K562 (cell line): ENCODE measurements around the gene RPS8. TPM values are rescaled to one million over a fixed set of nuclear protein-coding genes. Genes with fewer than 3 reads are reported as not detected.
A peak's percentile ranks its signal among the peaks of the same experiment; 100 is the strongest.

Source experiments
- C11orf30 ChIP-seq: fragments of 450-650 bp; IDR thresholded peaks from 2 replicates; pipeline ENCODE4 v1.6.1; 2016; ENCODE audit warnings: low read depth, mild to moderate bottlenecking
- CBFB ChIP-seq: sonication (generic); formaldehyde crosslinking; IDR thresholded peaks from 2 replicates; pipeline ENCODE4 v1.4.0; 2020; ENCODE audit warnings: mild to moderate bottlenecking, missing genetic modification reagents
- ETS2 ChIP-seq: IDR thresholded peaks from 2 replicates; pipeline ENCODE4 v1.6.1; 2016; ENCODE audit warnings: borderline replicate concordance, missing genetic modification characterization, mild to moderate bottlenecking, moderate library complexity, missing compliant biosample characterization; ENCODE audit not compliant: poor library complexity, severe bottlenecking
- FOXM1 ChIP-seq, 2 experiments: fragments of 450-650 bp in 1 of 2; sonication (generic) in 1 of 2; formaldehyde crosslinking in 1 of 2; IDR thresholded peaks; 2 replicates each; pipeline versions ENCODE4 v1.6.1 to v1.9.0; 2017 to 2022; ENCODE audit warnings: low read depth in 2 of 2, mild to moderate bottlenecking in 2 of 2, missing genetic modification reagents in 1 of 2, moderate library complexity in 1 of 2
- GTF2F1 ChIP-seq: IDR thresholded peaks from 2 replicates; pipeline ENCODE4 v1.6.1; 2011; ENCODE audit warnings: low read depth, low read length, improper control_type of control experiment
- HNRNPK ChIP-seq: fragments of 200-400 bp; formaldehyde crosslinking; IDR thresholded peaks from one replicate; pipeline ENCODE4 v1.6.1; 2018; ENCODE audit warnings: mild to moderate bottlenecking, low read depth, low read length; ENCODE audit not compliant: poor library complexity, severe bottlenecking
- KAT8 ChIP-seq: fragments of 450-650 bp; IDR thresholded peaks from 2 replicates; pipeline ENCODE4 v1.6.1; 2016; ENCODE audit warnings: low read depth, mild to moderate bottlenecking
- KDM1A ChIP-seq, 2 experiments: fragments of 450-650 bp; IDR thresholded peaks; 2 replicates each; pipeline ENCODE4 v1.6.1; 2016; ENCODE audit warnings: mild to moderate bottlenecking in 2 of 2
- MCM7 ChIP-seq, 2 experiments: fragments of 450-650 bp; IDR thresholded peaks; 2 replicates each; pipeline ENCODE4 v1.6.1; 2016 to 2018
- ZEB2 ChIP-seq: fragments of 450-650 bp; IDR thresholded peaks from 2 replicates; pipeline ENCODE4 v1.6.1; 2016
- ZFX ChIP-seq: sonication (generic); formaldehyde crosslinking; IDR thresholded peaks from 2 replicates; pipeline ENCODE4 v1.8.0; 2022; ENCODE audit warnings: mild to moderate bottlenecking, missing genetic modification reagents, moderate library complexity
- ZNF12 ChIP-seq: sonication (generic); formaldehyde crosslinking; IDR thresholded peaks from 2 replicates; pipeline ENCODE4 v1.4.0; 2020; ENCODE audit warnings: mild to moderate bottlenecking, missing genetic modification reagents
- ZNF174 ChIP-seq: fragments of 250-450 bp; sonication (Bioruptor Pico); IDR thresholded peaks from 2 replicates; pipeline ENCODE4 v1.4.0; 2020; ENCODE audit warnings: mild to moderate bottlenecking
- ZNF699 ChIP-seq: fragments of 250-450 bp; sonication (Bioruptor Pico); IDR thresholded peaks from 2 replicates; pipeline ENCODE4 v1.8.0; 2021; ENCODE audit warnings: mild to moderate bottlenecking, moderate library complexity; ENCODE audit not compliant: insufficient replicate concordance
- polyA plus RNA-seq, 8 experiments: library from polyadenylated mRNA; depleted of rRNA in 4 of 8; stranded (reverse) in 5 of 8; unstranded in 3 of 8; fragments of >200 nt; fragmentation: Nextera tagmentation in 2 of 8; fragmentation: Illumina TruSeq in 1 of 8; extraction: Ambion mirVana in 2 of 8; extraction: Trizol in 1 of 8; gene quantifications; 2 replicates each; pipeline versions ENCODE4 v1.2.1 to v1.2.3, GENCODE V29; 2011 to 2014; ENCODE audit warnings: inconsistent platforms in 1 of 8, missing spikeins in 1 of 8
- total RNA-seq, 7 experiments: library from RNA; depleted of rRNA in 6 of 7; stranded (reverse); fragments of >200 nt in 6 of 7; fragmentation: Illumina TruSeq in 2 of 7; extraction: Trizol in 2 of 7; gene quantifications; 2 replicates each; pipeline versions ENCODE4 v1.2.1 to v1.2.3, GENCODE V29; 2011 to 2021; ENCODE audit warnings: low replicate concordance in 1 of 7
- TF ChIP-seq, protein P1 (sequence below): conservative IDR thresholded peaks from 2 replicates; pipeline ENCODE4 v1.6.1; 2011; ENCODE audit warnings: low read depth, mild to moderate bottlenecking, low read length; ENCODE audit not compliant: control insufficient read depth
- TF ChIP-seq, protein P2 (sequence below): fragments of 450-650 bp; IDR thresholded peaks from one replicate; pipeline ENCODE4 v1.6.1; 2018; ENCODE audit warnings: mild to moderate bottlenecking, moderate library complexity; ENCODE audit not compliant: partially characterized antibody
- TF ChIP-seq, protein P3 (sequence below): sonication (generic); formaldehyde crosslinking; IDR thresholded peaks from 2 replicates; pipeline ENCODE4 v1.8.1; 2023; ENCODE audit warnings: mild to moderate bottlenecking, missing genetic modification reagents, moderate library complexity
- TF ChIP-seq, protein P4 (sequence below): fragments of 250-450 bp; sonication (Bioruptor Pico); IDR thresholded peaks from 2 replicates; pipeline ENCODE4 v1.5.1; 2021; ENCODE audit warnings: mild to moderate bottlenecking
- TF ChIP-seq, protein P5 (sequence below): fragments of 200-800 bp; sonication (Bioruptor generic); IDR thresholded peaks from 2 replicates; pipeline ENCODE4 v1.6.1; 2017; ENCODE audit warnings: missing genetic modification characterization, missing compliant biosample characterization

The RPS8 gene
- total and polyA plus RNA-seq, 9 of the 15 experiments (the other 6 are each of a cell fraction or from before 2014, with no cell fraction given), result 2,431 to 4,168 (median 3,109) TPM

DNA sequence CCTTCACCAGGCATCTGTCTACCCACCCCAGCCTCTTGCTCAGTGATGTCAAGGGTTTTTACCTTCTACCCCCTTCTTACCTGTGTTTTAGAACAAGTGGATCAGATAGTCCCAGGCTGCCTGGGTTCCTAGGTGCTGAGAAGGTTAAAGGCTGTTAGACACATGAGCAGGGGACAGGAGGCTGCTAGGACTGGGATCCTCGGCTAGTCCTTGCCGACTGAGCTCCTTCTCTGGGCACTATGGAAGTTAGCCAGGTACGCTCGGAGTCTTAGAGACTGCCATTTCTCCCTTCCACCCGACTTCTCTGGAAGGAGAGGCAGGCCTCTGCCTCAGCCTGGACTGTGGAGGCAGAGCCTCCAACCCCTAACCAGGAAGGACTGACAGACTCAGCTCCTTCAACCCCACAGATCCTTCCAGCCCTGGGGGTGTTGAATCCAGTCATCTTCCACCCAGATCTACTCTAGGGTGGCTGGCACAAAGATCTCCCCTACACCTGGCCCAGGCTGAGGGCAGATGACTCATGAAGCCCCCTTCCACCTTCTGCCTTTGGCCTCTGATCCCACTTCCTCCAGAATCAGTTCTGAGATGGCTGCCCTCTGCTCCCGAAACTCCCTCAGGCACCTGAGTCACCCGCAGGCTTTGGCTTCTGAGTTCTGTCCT, 31.5 kb downstream of the RPS8 start, which contains the start of gene DYNLT4 (continued):
- TF ChIP-seq, protein P1, sequence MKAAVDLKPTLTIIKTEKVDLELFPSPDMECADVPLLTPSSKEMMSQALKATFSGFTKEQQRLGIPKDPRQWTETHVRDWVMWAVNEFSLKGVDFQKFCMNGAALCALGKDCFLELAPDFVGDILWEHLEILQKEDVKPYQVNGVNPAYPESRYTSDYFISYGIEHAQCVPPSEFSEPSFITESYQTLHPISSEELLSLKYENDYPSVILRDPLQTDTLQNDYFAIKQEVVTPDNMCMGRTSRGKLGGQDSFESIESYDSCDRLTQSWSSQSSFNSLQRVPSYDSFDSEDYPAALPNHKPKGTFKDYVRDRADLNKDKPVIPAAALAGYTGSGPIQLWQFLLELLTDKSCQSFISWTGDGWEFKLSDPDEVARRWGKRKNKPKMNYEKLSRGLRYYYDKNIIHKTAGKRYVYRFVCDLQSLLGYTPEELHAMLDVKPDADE, result 0 out of 2 replicates have a peak, but pooled peaks have one; percentile 75
- TF ChIP-seq ZEB2 (peak; percentile 46; the same call in 1 of the 2 replicates), KAT8 (0 out of 2 replicates have a peak, but pooled peaks have one; percentile 48), C11orf30 (no peak), ZNF699 (CRISPR knock-in tag) (no peak), KDM1A (IDR thresholded peaks at IDR 0.05) (peak; percentile 41; a peak in 2 of 4 replicates), ZFX (no peak), GTF2F1 (no peak), ETS2 (tag) (no peak), ZNF174 (CRISPR knock-in tag) (no peak), FOXM1 (IDR thresholded peaks at IDR 0.05; ENCODE audit: low read depth) (no peak), FOXM1 (CRISPR knock-in tag; IDR thresholded peaks at IDR 0.05; ENCODE audit: low read depth) (no peak), ZNF12 (CRISPR knock-in tag) (0 out of 2 replicates have a peak, but pooled peaks have one; percentile 20), MCM7 (IDR thresholded peaks at IDR 0.05) (no peak), HNRNPK (no peak), CBFB (CRISPR knock-in tag) (0 out of 2 replicates have a peak, but pooled peaks have one; percentile 13)
- TF ChIP-seq, protein P2, sequence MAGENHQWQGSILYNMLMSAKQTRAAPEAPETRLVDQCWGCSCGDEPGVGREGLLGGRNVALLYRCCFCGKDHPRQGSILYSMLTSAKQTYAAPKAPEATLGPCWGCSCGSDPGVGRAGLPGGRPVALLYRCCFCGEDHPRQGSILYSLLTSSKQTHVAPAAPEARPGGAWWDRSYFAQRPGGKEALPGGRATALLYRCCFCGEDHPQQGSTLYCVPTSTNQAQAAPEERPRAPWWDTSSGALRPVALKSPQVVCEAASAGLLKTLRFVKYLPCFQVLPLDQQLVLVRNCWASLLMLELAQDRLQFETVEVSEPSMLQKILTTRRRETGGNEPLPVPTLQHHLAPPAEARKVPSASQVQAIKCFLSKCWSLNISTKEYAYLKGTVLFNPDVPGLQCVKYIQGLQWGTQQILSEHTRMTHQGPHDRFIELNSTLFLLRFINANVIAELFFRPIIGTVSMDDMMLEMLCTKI, result no peak
- TF ChIP-seq, protein P3, sequence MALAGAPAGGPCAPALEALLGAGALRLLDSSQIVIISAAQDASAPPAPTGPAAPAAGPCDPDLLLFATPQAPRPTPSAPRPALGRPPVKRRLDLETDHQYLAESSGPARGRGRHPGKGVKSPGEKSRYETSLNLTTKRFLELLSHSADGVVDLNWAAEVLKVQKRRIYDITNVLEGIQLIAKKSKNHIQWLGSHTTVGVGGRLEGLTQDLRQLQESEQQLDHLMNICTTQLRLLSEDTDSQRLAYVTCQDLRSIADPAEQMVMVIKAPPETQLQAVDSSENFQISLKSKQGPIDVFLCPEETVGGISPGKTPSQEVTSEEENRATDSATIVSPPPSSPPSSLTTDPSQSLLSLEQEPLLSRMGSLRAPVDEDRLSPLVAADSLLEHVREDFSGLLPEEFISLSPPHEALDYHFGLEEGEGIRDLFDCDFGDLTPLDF, result no peak
- TF ChIP-seq, protein P4, sequence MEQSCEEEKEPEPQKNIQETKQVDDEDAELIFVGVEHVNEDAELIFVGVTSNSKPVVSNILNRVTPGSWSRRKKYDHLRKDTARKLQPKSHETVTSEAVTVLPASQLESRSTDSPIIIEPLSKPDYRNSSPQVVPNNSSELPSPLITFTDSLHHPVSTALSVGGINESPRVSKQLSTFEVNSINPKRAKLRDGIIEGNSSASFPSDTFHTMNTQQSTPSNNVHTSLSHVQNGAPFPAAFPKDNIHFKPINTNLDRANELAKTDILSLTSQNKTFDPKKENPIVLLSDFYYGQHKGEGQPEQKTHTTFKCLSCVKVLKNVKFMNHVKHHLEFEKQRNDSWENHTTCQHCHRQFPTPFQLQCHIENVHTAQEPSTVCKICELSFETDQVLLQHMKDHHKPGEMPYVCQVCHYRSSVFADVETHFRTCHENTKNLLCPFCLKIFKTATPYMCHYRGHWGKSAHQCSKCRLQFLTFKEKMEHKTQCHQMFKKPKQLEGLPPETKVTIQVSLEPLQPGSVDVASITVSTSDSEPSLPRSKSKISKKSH (CRISPR knock-in tag), result no peak
- TF ChIP-seq, protein P5, sequence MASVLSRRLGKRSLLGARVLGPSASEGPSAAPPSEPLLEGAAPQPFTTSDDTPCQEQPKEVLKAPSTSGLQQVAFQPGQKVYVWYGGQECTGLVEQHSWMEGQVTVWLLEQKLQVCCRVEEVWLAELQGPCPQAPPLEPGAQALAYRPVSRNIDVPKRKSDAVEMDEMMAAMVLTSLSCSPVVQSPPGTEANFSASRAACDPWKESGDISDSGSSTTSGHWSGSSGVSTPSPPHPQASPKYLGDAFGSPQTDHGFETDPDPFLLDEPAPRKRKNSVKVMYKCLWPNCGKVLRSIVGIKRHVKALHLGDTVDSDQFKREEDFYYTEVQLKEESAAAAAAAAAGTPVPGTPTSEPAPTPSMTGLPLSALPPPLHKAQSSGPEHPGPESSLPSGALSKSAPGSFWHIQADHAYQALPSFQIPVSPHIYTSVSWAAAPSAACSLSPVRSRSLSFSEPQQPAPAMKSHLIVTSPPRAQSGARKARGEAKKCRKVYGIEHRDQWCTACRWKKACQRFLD, result no peak
